Peyer's patch (tissue), 4 donors: ENCODE data around the gene NEK4. TPM values are rescaled to one million over a fixed set of nuclear protein-coding genes. Genes with fewer than 3 reads are reported as not detected.

Experiments used
- DNase-seq, 3 donors: peaks; one replicate each; pipeline ENCODE4 v3.0.0-alpha.2; 2017 to 2019
- H3K27ac ChIP-seq, 4 donors: fragments of 200-600 bp; sonication (generic); one replicate each; pipeline ENCODE4 v1.5.1; 2016 to 2019
- H3K27me3 ChIP-seq, 2 donors: fragments of 200-600 bp; sonication (generic); one replicate each; pipeline ENCODE4 v1.5.1; 2019
- H3K36me3 ChIP-seq, 3 donors: fragments of 200-600 bp; sonication (generic); one replicate each; pipeline ENCODE4 v1.5.1; 2016 to 2019
- H3K4me1 ChIP-seq, 4 donors: fragments of 200-600 bp; sonication (generic); one replicate each; pipeline ENCODE4 v1.5.1; 2016 to 2019
- H3K4me3 ChIP-seq, 4 donors: fragments of 200-600 bp; sonication (generic); 1 replicate in 3 of 4; 2 replicates in 1 of 4; pipeline ENCODE4 v1.5.1; 2016 to 2019; ENCODE audit warnings: mild to moderate bottlenecking in 1 of 4
- H3K9me3 ChIP-seq, 4 donors: fragments of 200-600 bp; sonication (generic); one replicate each; pipeline ENCODE4 v1.5.1; 2016 to 2019; ENCODE audit warnings: mild to moderate bottlenecking in 1 of 4
- CTCF ChIP-seq, 6 experiments: fragments of 450-650 bp in 4 of 6; fragments of 200-600 bp in 2 of 6; sonication (generic) in 1 of 6; IDR thresholded peaks; one replicate each; pipeline ENCODE4 v1.5.1; 2017 to 2019; ENCODE audit warnings: antibody characterized with exemption in 6 of 6, mild to moderate bottlenecking in 3 of 6, moderate library complexity in 1 of 6
- POLR2A ChIP-seq, 2 donors: fragments of 450-650 bp; IDR thresholded peaks; one replicate each; pipeline ENCODE4 v1.5.1; 2017; ENCODE audit warnings: antibody characterized with exemption in 2 of 2, mild to moderate bottlenecking in 2 of 2, moderate library complexity in 2 of 2
- total RNA-seq, 4 donors: library from RNA; depleted of rRNA; stranded (reverse); fragments of >200 nt; gene quantifications; one replicate each; pipeline ENCODE4 v1.1.0, GENCODE V29; 2016

NEK4 gene
- total RNA-seq, 4 donors from 2014 or later = 16.5 to 39.6 (median 20.6) TPM

GRCh38 chr3:52775877-52776276, 5.1 kb upstream of the NEK4 start:
- TF ChIP-seq CTCF (IDR thresholded peaks at IDR 0.05) = no peak
- no peak overlapping the region for H3K27ac ChIP-seq
- no peaks in the 10 kb centered on the region for H3K36me3 ChIP-seq
- no peaks in the 10 kb centered on the region for H3K27me3 ChIP-seq
- H3K9me3 ChIP-seq = no peaks in the 10 kb centered on the region
- DNase-seq = no peak
- no peak overlapping the region for H3K4me3 ChIP-seq
- peaks cover 0 to 5% (median 0%) of the 10 kb centered on the region in 4 donors for H3K4me1 ChIP-seq

GRCh38 chr3:52774901-52775864, 4.4 kb upstream of the NEK4 start:
- Histone ChIP-seq H3K4me3 (no peak overlapping the region), H3K9me3 (no peaks in the 10 kb centered on the region), H3K27me3 (no peaks in the 10 kb centered on the region), H3K4me1 (peaks cover 0 to 5% (median 0%) of the 10 kb centered on the region in 4 donors), H3K27ac (no peak overlapping the region), H3K36me3 (no peaks in the 10 kb centered on the region)
- TF ChIP-seq POLR2A (IDR thresholded peaks at IDR 0.05) (no peak), CTCF (IDR thresholded peaks at IDR 0.05) (no peak)
- peak in 1 of 3 donors; percentile 48 for DNase-seq

- Histone ChIP-seq H3K27ac (no peak overlapping the region), H3K4me3 (no peak overlapping the region), H3K27me3 (no peaks in the 10 kb centered on the region), H3K36me3 (no peaks in the 10 kb centered on the region), H3K4me1 (peaks cover 0 to 15% (median 3%) of the 10 kb centered on the region in 4 donors), H3K9me3 (no peaks in the 10 kb centered on the region)
- no peak for DNase-seq
- no peak for TF ChIP-seq POLR2A (IDR thresholded peaks at IDR 0.05)
- TF ChIP-seq CTCF (IDR thresholded peaks at IDR 0.05) = no peak
Observed at GRCh38 chr3:52774066-52774713, 3.5 kb upstream of the NEK4 start.

GRCh38 chr3:52773361-52774065, 2.8 kb upstream of the NEK4 start:
- Histone ChIP-seq H3K36me3 (no peaks in the 10 kb centered on the region), H3K4me3 (no peak overlapping the region), H3K4me1 (peaks cover 0 to 16% (median 3%) of the 10 kb centered on the region in 4 donors), H3K27ac (no peak overlapping the region), H3K27me3 (no peaks in the 10 kb centered on the region), H3K9me3 (no peaks in the 10 kb centered on the region)
- no peak for DNase-seq
- no peak for TF ChIP-seq POLR2A (IDR thresholded peaks at IDR 0.05)
- no peak for TF ChIP-seq CTCF (IDR thresholded peaks at IDR 0.05)

GRCh38 chr3:52771702-52772101, 962 bp upstream of the NEK4 start:
- peaks cover 0 to 6% (median 0%) of the 10 kb centered on the region in 3 donors for H3K36me3 ChIP-seq
- no peak overlapping the region for H3K4me3 ChIP-seq
- H3K27me3 ChIP-seq = no peaks in the 10 kb centered on the region
- DNase-seq = no peak
- no peak for TF ChIP-seq POLR2A (IDR thresholded peaks at IDR 0.05)
- TF ChIP-seq CTCF (IDR thresholded peaks at IDR 0.05) = no peak
- peak overlapping the region in 2 of 4 donors; percentile 71 to 79 for H3K27ac ChIP-seq
- peaks cover 0 to 16% (median 3%) of the 10 kb centered on the region in 4 donors for H3K4me1 ChIP-seq
- H3K9me3 ChIP-seq = no peaks in the 10 kb centered on the region
